T-helper 2 cell treated with Interferon-gamma antibody and Interleukin-4, amounts not matched to agents 5 μg/mL and 100 μg/mL, for 36 hours (primary cell): ENCODE measurements around the gene CREB3L2.
A peak's percentile ranks its signal among the peaks of the same experiment; 100 is the strongest.

Experiments used
- DNase-seq: peaks from one replicate; pipeline ENCODE4 v3.0.0; 2021; ENCODE audit warnings: low spot score
- H3K27ac Mint-ChIP-seq: one replicate; pipeline ENCODE4 v1.8.0; 2021; ENCODE audit warnings: mild to moderate bottlenecking, mixed read lengths
- H3K27me3 Mint-ChIP-seq: one replicate; pipeline ENCODE4 v1.8.0; 2021; ENCODE audit warnings: low read depth, mixed read lengths
- H3K36me3 Mint-ChIP-seq: one replicate; pipeline ENCODE4 v1.8.0; 2021; ENCODE audit warnings: low read depth, mixed read lengths
- H3K4me1 Mint-ChIP-seq: one replicate; pipeline ENCODE4 v1.8.0; 2021; ENCODE audit warnings: low read depth, mixed read lengths
- H3K4me3 Mint-ChIP-seq: one replicate; pipeline ENCODE4 v1.8.0; 2022; ENCODE audit warnings: mild to moderate bottlenecking, moderate library complexity, mixed read lengths
- H3K9me3 Mint-ChIP-seq: one replicate; pipeline ENCODE4 v1.8.0; 2021; ENCODE audit warnings: mixed read lengths

CREB3L2 gene

DNA sequence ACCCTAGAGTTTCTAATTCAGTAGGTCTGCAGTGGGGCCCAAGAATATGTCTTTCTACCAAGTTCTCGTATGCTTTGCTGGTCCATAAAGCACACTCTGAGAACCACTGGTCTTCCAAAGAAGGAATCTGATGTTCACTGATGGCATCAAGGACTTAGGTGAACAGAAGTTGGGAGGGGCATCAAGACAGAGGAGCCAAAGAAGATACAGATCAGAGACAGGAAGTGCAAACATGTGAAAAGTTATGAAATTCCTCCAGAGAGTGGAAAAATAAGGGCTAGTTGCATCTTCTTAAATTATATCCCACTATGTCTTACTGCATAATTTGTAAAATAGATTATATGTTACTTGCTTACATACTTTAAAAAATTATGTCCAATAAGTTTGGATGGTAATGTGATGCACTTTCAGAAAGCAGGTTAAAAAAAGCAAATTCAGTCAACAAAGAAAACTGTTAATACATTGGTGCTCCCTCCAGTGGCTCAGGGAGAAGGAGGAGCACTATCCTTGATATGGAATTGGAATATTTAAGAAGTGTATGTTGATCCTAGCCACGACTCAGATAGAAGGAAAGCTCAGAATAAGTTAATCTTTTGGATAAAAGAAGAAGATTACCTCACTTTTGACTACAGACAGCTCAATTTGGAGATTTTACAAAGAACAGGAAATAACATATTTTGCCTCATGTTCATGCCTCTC, 35.8 kb downstream of the CREB3L2 start:
- Mint-ChIP-seq H3K27me3 (no peaks in the 10 kb centered on the region), H3K4me3 (no peak overlapping the region), H3K27ac (peak overlapping the region; percentile 21), H3K36me3 (peaks cover 10% of the 10 kb centered on the region), H3K4me1 (peaks cover 24% of the 10 kb centered on the region), H3K9me3 (no peaks in the 10 kb centered on the region)
- DNase-seq = no peak

DNA sequence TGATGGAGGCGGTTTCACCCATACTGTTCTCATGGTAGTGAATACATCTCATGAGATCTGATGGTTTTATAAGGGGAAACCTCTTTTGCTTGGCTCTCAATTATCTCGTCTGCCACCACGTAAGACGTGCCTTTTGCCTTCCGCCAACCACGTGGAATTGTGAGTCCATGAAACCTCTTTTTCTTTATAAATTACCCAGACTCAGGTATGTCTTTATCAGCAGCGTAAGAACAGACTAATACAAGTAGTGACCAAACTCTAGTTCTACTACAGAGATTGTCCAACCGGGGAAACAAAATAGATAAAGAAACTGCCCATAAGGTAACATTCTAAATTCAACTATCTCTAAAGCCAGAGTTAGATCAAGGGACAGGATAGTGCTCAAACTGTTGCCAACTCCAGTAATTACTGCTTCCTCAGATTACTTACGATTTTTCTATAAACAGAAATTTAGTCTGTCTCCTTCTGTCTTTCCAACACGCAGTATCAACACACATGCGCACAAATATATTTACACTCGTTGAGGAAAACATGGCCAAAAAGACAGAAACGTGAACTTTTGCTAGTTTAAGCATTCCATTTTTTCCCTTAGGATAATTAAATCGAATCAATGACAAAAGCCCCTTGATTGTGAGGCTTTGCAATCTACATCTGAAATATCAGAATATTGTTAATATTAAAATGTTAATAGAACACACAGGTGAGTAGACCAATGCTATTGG, 36.9 kb downstream of the CREB3L2 start:
- H3K27ac Mint-ChIP-seq = no peak overlapping the region
- no peaks in the 10 kb centered on the region for H3K9me3 Mint-ChIP-seq
- DNase-seq = no peak
- peaks cover 7% of the 10 kb centered on the region for H3K36me3 Mint-ChIP-seq
- H3K4me3 Mint-ChIP-seq = no peak overlapping the region
- H3K4me1 Mint-ChIP-seq = peaks cover 26% of the 10 kb centered on the region
- H3K27me3 Mint-ChIP-seq = no peaks in the 10 kb centered on the region

DNA sequence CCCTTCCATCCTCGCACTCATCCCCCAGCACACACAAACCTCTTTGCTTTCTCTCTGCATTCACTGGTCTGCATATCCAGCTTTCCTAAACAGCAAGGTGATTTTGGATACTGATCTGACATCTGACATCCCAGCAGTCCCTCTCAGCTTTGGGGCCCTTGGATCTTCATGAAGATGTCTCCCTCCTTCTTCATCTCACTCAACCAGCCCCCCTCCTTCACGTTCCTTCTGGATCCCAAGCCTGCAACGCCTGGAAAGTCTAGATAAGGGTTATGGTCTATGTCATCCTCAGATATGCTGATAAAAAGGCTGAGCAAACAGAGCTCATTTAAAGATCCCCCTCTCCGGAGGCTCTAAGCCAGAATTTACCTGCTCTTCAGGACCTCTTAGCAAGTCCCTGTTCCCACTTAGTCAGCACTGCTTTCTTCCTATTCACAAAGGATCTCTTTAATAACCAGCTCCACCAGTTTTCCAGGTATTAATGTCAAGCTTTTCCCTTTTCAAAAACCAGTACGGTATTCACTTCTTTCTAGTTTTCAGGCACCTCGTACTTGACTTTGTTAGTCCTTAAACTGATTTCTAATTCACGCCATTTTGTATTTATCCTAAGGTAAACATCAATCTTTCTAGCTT, 38.9 kb downstream of the CREB3L2 start:
- no peak for DNase-seq
- no peak overlapping the region for H3K4me3 Mint-ChIP-seq
- H3K27ac Mint-ChIP-seq = no peak overlapping the region
- no peaks in the 10 kb centered on the region for H3K27me3 Mint-ChIP-seq
- H3K9me3 Mint-ChIP-seq = no peaks in the 10 kb centered on the region
- peaks cover 9% of the 10 kb centered on the region for H3K36me3 Mint-ChIP-seq
- H3K4me1 Mint-ChIP-seq = peaks cover 29% of the 10 kb centered on the region

DNA sequence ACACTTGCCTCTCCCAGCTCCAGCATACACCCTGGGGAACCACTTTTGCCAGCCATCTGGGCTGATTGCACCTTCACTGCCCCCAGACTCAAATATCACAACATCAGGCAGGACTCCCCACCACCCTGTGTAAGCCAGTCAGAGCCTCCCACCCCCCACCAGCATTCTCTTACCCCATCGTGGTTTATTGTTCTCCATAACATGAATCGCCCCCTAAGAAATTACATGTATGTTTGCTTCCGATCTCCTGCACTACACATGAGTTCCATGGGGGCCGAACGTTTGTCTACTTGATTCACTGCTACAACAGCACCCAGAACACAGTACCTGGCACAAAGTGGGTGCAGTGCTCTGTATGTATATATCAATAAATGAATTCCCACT, 39.4 kb downstream of the CREB3L2 start:
- Mint-ChIP-seq H3K27me3 (no peaks in the 10 kb centered on the region), H3K36me3 (peaks cover 9% of the 10 kb centered on the region), H3K4me3 (no peak overlapping the region), H3K9me3 (no peaks in the 10 kb centered on the region), H3K27ac (no peak overlapping the region), H3K4me1 (peaks cover 28% of the 10 kb centered on the region)
- no peak for DNase-seq

DNA sequence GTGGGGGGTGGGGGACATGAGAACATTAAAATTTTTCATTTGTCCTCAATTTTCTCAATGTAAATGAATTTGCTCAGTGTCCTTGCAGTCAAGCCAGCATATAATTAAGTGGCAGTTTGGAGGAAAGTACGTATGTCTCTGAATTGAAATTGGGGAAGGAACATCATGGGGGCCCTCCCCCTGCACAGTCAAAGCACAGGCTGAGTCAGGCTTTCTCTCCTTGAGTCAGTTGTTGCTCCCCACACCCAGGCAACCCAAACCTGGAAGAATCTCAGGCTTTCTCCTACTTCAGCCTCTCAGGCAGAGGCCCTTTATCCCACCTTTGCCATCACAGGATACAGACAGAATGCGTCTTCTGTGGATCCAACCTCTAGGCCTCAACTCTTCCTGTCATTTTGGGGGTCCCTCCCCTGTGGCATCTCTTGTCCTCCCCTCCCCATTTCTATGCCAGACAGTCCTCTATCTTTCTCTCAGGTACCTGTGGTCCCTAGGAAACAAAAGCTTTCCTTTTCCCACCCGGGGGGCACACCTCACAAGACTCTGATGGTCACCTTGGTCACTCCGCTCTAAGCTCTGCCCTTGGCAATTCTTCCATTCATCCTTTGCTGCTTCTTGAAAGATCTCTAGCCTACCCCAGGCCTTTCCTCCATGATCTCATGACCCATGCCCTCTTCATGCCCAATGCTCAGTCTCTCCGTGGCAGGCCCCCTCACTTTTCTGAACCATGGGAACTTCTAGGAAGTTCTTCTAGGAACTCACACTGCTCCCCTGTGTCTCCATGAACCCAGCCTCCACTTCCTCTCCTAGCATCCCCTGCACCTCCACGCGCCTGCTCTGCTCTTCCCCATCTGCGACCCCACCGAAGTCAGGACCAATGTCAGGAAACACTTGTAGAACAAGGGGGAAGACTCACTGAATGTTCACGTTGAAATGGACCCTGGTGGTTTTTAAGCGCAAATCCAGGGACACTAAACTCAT, 40.4 kb downstream of the CREB3L2 start:
- H3K27ac Mint-ChIP-seq = no peak overlapping the region
- no peaks in the 10 kb centered on the region for H3K27me3 Mint-ChIP-seq
- H3K4me1 Mint-ChIP-seq = peaks cover 22% of the 10 kb centered on the region
- H3K36me3 Mint-ChIP-seq = peaks cover 15% of the 10 kb centered on the region
- no peaks in the 10 kb centered on the region for H3K9me3 Mint-ChIP-seq
- no peak overlapping the region for H3K4me3 Mint-ChIP-seq
- peak; percentile 43 for DNase-seq

DNA sequence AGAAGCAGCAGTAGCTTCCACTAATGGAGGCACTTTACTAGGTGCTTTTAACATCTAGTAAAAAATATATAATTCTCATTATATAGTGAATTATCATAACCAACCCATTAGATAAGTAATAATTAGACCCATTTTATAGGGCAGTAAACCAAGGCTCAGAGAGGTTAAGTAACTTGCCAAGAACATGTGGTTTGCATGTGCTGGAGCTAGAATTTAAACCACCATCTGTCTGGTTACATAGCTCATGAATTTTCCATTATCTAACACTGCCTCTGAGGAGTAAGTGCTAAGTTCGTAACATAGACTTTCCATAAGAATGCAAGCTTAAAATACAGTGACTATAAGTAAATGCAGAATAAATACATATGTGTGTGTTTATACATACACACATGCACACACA, 41.9 kb downstream of the CREB3L2 start:
- no peak overlapping the region for H3K4me3 Mint-ChIP-seq
- no peak for DNase-seq
- no peaks in the 10 kb centered on the region for H3K27me3 Mint-ChIP-seq
- H3K27ac Mint-ChIP-seq = no peak overlapping the region
- peaks cover 15% of the 10 kb centered on the region for H3K36me3 Mint-ChIP-seq
- H3K4me1 Mint-ChIP-seq = peaks cover 15% of the 10 kb centered on the region
- H3K9me3 Mint-ChIP-seq = no peaks in the 10 kb centered on the region

DNA sequence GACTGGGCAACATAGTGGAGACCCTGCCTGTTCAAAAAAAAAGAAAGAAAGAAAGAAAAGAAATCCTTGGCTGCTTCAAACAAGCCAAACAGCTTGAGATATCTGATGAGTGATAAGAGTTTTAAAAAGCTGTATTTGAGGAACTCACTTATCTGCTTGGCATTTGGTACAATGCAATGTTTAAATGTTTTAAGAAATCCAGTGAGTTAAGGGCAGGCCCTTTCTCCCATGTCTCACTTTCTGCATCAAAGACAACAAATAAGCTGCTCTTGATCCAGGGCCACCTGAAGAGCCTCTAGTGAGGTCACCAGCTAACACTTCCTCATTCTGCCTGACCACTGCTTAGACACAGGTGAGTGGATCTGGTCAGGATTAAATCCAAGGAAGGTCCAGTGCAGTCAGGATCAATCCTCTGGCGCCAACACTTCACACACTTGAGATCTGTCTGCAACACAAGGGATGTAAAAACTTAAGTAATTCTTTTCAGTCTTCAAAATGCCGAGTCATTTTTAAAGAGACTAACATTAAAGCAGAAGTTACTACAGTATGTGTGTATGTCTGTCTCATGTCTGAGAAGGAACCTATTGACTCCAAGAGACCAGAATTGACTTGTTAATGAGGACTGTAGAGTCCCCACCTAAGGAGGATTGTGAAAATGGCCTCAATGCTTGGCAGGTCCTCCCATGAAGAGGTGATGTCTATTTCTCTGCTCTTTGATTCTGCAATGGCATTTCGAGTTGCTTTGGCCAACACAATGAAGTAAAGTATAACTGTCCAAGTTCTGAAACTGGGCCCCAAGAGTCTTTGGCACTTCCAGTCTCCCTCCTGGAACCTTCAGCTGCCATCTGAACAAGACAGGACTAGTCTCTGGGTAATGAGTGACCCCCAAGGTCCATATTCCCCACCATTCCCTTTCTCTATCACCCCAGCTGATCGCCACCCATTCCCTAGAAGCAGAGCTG, 43.1 kb downstream of the CREB3L2 start:
- Mint-ChIP-seq H3K4me1 (peaks cover 15% of the 10 kb centered on the region), H3K27ac (no peak overlapping the region), H3K9me3 (no peaks in the 10 kb centered on the region), H3K36me3 (peaks cover 15% of the 10 kb centered on the region), H3K4me3 (no peak overlapping the region), H3K27me3 (no peaks in the 10 kb centered on the region)
- DNase-seq = no peak

DNA sequence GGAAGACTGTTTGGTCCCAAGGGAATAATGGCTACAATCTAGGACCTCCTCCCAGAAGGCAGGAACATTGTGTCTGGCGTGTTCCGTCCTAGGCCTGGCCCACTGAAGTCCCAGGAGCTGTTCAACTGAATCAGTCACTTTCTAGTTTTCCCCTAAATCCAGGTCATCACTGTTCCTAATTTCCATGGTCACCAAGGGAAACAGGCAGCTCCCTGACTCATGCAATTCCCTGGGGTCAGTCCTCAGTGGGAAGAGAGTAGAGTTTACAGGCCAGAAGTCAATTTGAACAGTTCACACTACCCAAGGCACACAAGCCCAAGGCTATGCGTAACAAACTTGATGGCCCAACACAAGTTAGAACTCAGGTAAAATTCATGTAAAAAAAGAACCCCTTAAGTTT, 44.0 kb downstream of the CREB3L2 start:
- DNase-seq = no peak
- peaks cover 17% of the 10 kb centered on the region for H3K4me1 Mint-ChIP-seq
- no peaks in the 10 kb centered on the region for H3K9me3 Mint-ChIP-seq
- no peaks in the 10 kb centered on the region for H3K27me3 Mint-ChIP-seq
- no peak overlapping the region for H3K4me3 Mint-ChIP-seq
- H3K36me3 Mint-ChIP-seq = peaks cover 15% of the 10 kb centered on the region
- H3K27ac Mint-ChIP-seq = no peak overlapping the region

DNA sequence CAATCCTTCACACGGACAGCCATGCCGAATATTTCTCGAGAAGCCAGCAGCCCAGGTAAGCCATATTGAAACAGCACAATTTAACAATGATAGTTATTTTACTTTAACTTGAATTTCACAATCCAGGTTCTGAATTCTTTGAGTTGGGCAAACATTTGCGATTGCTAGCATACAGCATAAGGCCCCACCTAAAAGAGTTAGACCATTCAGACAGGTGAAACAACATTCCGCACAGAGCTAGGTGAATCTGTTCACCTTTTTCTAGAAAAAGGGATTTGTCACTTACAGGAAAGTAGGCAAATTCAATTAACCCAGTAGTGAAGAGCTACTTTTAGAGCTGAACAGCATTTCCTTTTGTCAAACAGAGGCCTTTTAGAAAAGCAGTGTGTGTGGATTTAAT, 45.3 kb downstream of the CREB3L2 start:
- no peaks in the 10 kb centered on the region for H3K27me3 Mint-ChIP-seq
- H3K27ac Mint-ChIP-seq = no peak overlapping the region
- peaks cover 16% of the 10 kb centered on the region for H3K36me3 Mint-ChIP-seq
- no peak overlapping the region for H3K4me3 Mint-ChIP-seq
- DNase-seq = no peak
- H3K9me3 Mint-ChIP-seq = no peaks in the 10 kb centered on the region
- H3K4me1 Mint-ChIP-seq = peaks cover 11% of the 10 kb centered on the region

DNA sequence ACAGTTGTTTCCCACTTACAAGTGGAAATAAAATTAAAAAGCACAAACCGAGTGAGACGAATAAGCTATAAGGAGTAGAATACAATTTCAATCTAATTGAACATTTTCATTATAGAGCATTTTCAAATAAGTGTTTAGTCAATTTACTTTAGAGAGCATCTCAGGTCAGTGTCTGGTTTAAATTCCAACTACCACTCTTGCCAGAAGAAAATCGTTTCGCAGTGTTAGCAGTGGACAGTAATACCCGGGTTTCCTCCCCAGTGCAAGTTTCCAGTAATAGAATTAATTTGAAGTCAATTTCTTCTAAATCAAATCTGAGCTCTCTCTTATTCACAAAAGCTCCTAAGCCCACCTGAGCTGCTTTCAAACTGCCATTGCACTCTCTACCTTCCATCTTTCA, 45.7 kb downstream of the CREB3L2 start:
- Mint-ChIP-seq H3K9me3 (no peaks in the 10 kb centered on the region), H3K4me3 (no peak overlapping the region), H3K27me3 (no peaks in the 10 kb centered on the region), H3K27ac (no peak overlapping the region), H3K36me3 (peaks cover 16% of the 10 kb centered on the region), H3K4me1 (peaks cover 7% of the 10 kb centered on the region)
- no peak for DNase-seq

DNA sequence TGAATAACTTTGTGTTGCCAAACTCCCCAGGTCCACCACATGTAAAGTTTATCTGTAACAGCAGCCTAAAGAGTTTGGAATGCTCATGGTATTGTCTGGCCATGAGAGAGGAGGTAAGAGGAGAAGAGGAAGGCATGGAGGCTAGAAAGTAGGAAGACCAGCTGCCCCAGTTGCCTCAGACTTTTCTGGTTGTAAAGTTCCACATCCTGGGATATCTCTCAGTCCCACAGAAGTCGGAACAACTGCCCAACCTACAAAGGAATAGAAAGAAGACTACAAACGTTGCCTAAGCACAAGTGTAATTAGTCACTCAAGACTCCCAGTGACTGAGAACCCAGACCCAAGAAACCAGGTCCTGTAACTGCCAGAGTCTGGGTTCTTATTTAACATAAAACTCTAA, 47.3 kb downstream of the CREB3L2 start:
- peaks cover 18% of the 10 kb centered on the region for H3K36me3 Mint-ChIP-seq
- no peak for DNase-seq
- no peak overlapping the region for H3K4me3 Mint-ChIP-seq
- no peaks in the 10 kb centered on the region for H3K9me3 Mint-ChIP-seq
- peaks cover 15% of the 10 kb centered on the region for H3K4me1 Mint-ChIP-seq
- no peaks in the 10 kb centered on the region for H3K27me3 Mint-ChIP-seq
- H3K27ac Mint-ChIP-seq = no peak overlapping the region

DNA sequence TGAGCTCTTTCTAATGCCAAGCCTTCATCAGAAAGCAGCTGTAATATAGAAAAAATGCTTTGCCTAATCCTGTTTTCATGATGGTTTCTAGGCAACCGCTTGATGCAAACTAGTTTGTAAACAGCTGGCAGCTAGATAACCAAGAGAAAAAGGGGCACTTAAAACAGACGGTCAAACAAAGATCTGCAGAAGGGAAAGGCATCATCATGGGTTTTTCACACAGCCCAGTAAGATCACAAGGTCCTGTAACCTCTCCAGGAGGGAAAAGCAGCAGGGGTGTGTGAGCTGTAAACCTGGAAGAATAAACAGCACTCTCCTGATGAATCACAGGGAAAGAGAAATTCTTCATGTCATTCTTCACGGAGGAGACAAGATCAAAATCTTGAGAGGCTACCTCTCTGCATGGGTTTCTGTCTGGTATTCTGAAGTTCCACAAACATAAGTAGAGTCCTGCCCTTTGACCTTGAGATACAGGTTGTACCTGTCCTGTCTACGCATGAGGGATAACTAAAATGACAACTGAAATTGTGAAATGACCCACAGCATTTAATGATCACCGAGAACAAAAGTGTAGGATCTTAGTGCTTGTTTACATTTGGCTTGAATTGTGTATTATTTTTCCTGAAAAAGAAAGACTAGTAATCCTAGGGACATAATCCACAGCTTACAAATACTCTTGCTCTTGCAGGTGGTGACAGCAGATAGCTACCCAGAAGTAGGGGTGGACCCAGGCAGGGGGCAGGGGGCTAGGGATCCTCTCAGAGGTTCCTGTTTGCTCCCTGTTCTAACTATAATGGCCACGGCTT, 48.0 kb downstream of the CREB3L2 start:
- no peak for DNase-seq
- Mint-ChIP-seq H3K27ac (no peak overlapping the region), H3K36me3 (peaks cover 15% of the 10 kb centered on the region), H3K9me3 (no peaks in the 10 kb centered on the region), H3K27me3 (no peaks in the 10 kb centered on the region), H3K4me3 (no peak overlapping the region), H3K4me1 (peaks cover 15% of the 10 kb centered on the region)
